GM12878 (cell line): ENCODE results near the gene C4orf33. TPM values are rescaled to one million over a fixed set of nuclear protein-coding genes. Genes with fewer than 3 reads are reported as not detected.

Experiments used
- ATAC-seq: fragments of 200-7000 bp; cut with Tn5 transposase; 3 replicates; pipeline ENCODE4 v1.9.1; 2020; ENCODE audit warnings: mild to moderate bottlenecking, moderate library complexity
- BruUV-seq: library from RNA; stranded (reverse); fragments of 400-500 nt; replicated peaks from 2 replicates; lab custom pipeline; 2021; lab: Mats Ljungman, UMichigan
- CTCF ChIA-PET: fragments of 300-600 bp; sonication (Branson Sonifier 250); formaldehyde crosslinking; extraction: SDS; loops from one replicate; lab custom pipeline; 2021; ENCODE audit warnings: inconsistent platforms; lab: Yijun Ruan, JAX
- POLR2A ChIA-PET: fragments of 350-600 bp; formaldehyde crosslinking; extraction: SDS; loops from one replicate; lab custom pipeline; 2021; ENCODE audit warnings: inconsistent platforms; lab: Charles Lee
- RAD21 ChIA-PET: fragments of 300-600 bp; sonication (Branson Sonifier 250); formaldehyde crosslinking; loops from one replicate; lab custom pipeline; 2023; ENCODE audit warnings: antibody characterized with exemption; ENCODE audit not compliant: unreplicated experiment; lab: Charles Lee
- SMC1A ChIA-PET: fragments of 300-600 bp; sonication (Branson Sonifier 250); formaldehyde crosslinking; loops from one replicate; lab custom pipeline; 2023; ENCODE audit not compliant: unreplicated experiment, uncharacterized antibody; lab: Charles Lee
- DNase-seq: peaks from one replicate; pipeline ENCODE4 v3.0.0-alpha.2; 2011; ENCODE audit warnings: low read depth, low spot score
- FAIRE-seq: peaks from 3 replicates; lab custom pipeline; 2011; peaks lifted over from hg19 to GRCh38; lab: Jason Lieb, UNC
- H2AFZ ChIP-seq: 2 replicates; pipeline ENCODE4 v1.6.0; 2011; ENCODE audit warnings: low read depth, low read length, control low read depth; ENCODE audit not compliant: control insufficient read depth
- H3K27ac ChIP-seq: 2 replicates; pipeline ENCODE4 v1.5.1; 2011; ENCODE audit warnings: control low read depth; ENCODE audit not compliant: control insufficient read depth, insufficient read depth
- H3K27me3 ChIP-seq, 2 experiments: replicated peaks in 1 of 2; 2 replicates each; pipeline versions ENCODE4 v1.6.0 to v1.6.1; 2011; ENCODE audit warnings: low read length in 1 of 2; ENCODE audit not compliant: control insufficient read depth in 2 of 2, insufficient read depth in 2 of 2
- H3K36me3 ChIP-seq, 2 experiments: 2 replicates each; pipeline ENCODE4 v1.5.1; 2011; ENCODE audit warnings: low read length in 1 of 2; ENCODE audit not compliant: control insufficient read depth in 2 of 2, insufficient read depth in 2 of 2
- H3K4me1 ChIP-seq: 2 replicates; pipeline ENCODE4 v1.6.1; 2011; ENCODE audit warnings: mild to moderate bottlenecking, low read length, moderate library complexity, mixed read lengths; ENCODE audit not compliant: control insufficient read depth, insufficient read depth
- H3K4me2 ChIP-seq: 2 replicates; pipeline ENCODE4 v1.6.0; 2011; ENCODE audit warnings: control low read depth; ENCODE audit not compliant: control insufficient read depth, insufficient read depth
- H3K4me3 ChIP-seq: fragments of 200-600 bp; sonication (generic); 2 replicates; pipeline ENCODE4 v1.5.1; 2016
- H3K79me2 ChIP-seq: 2 replicates; pipeline ENCODE4 v1.6.0; 2011; ENCODE audit warnings: low read length; ENCODE audit not compliant: control insufficient read depth, insufficient read depth
- H3K9ac ChIP-seq: 2 replicates; pipeline ENCODE4 v1.8.0; 2011; ENCODE audit warnings: low read length, control low read depth, mixed read lengths; ENCODE audit not compliant: control insufficient read depth, insufficient read depth
- H3K9me3 ChIP-seq: replicated peaks from 3 replicates; pipeline ENCODE4 v1.5.1; 2011; ENCODE audit warnings: mild to moderate bottlenecking, low read length; ENCODE audit not compliant: control insufficient read depth, insufficient read depth
- H4K20me1 ChIP-seq: 2 replicates; pipeline ENCODE4 v1.6.0; 2011; ENCODE audit not compliant: control insufficient read depth, insufficient read depth
- BMI1 ChIP-seq: fragments of 450-650 bp; IDR thresholded peaks from 2 replicates; pipeline ENCODE4 v1.6.1; 2016; ENCODE audit warnings: mild to moderate bottlenecking, moderate library complexity, borderline replicate concordance
- DPF2 ChIP-seq: fragments of 450-650 bp; IDR thresholded peaks from 2 replicates; pipeline ENCODE4 v1.6.1; 2017; ENCODE audit warnings: mild to moderate bottlenecking
- E2F8 ChIP-seq: fragments of 450-650 bp; IDR thresholded peaks from 2 replicates; pipeline ENCODE4 v1.6.1; 2018; ENCODE audit warnings: mild to moderate bottlenecking, low read depth, moderate library complexity; ENCODE audit not compliant: partially characterized antibody
- HSF1 ChIP-seq: fragments of 150-350 bp; IDR thresholded peaks from 2 replicates; pipeline ENCODE4 v1.6.1; 2014; ENCODE audit warnings: mild to moderate bottlenecking, low read depth, low read length
- IRF4 ChIP-seq: IDR thresholded peaks from 2 replicates; pipeline ENCODE4 v1.6.1; 2011; ENCODE audit warnings: low read depth, low read length
- LARP7 ChIP-seq: fragments of 450-650 bp; IDR thresholded peaks from 2 replicates; pipeline ENCODE4 v1.6.1; 2017; ENCODE audit warnings: mild to moderate bottlenecking
- RB1 ChIP-seq: fragments of 450-650 bp; formaldehyde crosslinking; IDR thresholded peaks from 2 replicates; pipeline ENCODE4 v1.6.1; 2017; ENCODE audit warnings: mild to moderate bottlenecking, borderline replicate concordance
- RELA ChIP-seq: fragments of 450-650 bp; IDR thresholded peaks from 2 replicates; pipeline ENCODE4 v1.8.0; 2014; ENCODE audit warnings: borderline replicate concordance; ENCODE audit not compliant: partially characterized antibody
- SMAD1 ChIP-seq: fragments of 450-650 bp; IDR thresholded peaks from 2 replicates; pipeline ENCODE4 v1.6.1; 2018; ENCODE audit warnings: mild to moderate bottlenecking, low read depth; ENCODE audit not compliant: partially characterized antibody
- SMAD5 ChIP-seq: IDR thresholded peaks from 2 replicates; pipeline ENCODE4 v1.6.1; 2016; ENCODE audit warnings: antibody characterized with exemption, low read depth
- SP1 ChIP-seq: IDR thresholded peaks from one replicate; pipeline ENCODE4 v1.6.1; 2011; ENCODE audit warnings: low read depth, low read length
- TBL1XR1 ChIP-seq: IDR thresholded peaks from 2 replicates; pipeline ENCODE4 v1.6.1; 2012; ENCODE audit warnings: low read depth, low read length, improper control_type of control experiment
- USF1 ChIP-seq: IDR thresholded peaks from 2 replicates; pipeline ENCODE4 v1.6.1; 2011; ENCODE audit warnings: borderline replicate concordance, low read depth, mild to moderate bottlenecking, moderate library complexity, mixed read lengths, low read length; ENCODE audit not compliant: insufficient read depth; ENCODE audit errors: extremely low read length
- WRNIP1 ChIP-seq: IDR thresholded peaks from 2 replicates; pipeline ENCODE4 v1.6.1; 2011; ENCODE audit warnings: low read depth, low read length, improper control_type of control experiment, borderline replicate concordance
- ZBED1 ChIP-seq: IDR thresholded peaks from 2 replicates; pipeline ENCODE4 v1.6.1; 2016; ENCODE audit warnings: borderline replicate concordance
- WGBS: methylation state at CpG from one replicate; pipeline ENCODE4 v1.1.6; 2016; ENCODE audit warnings: low lambda C conversion rate; ENCODE audit not compliant: insufficient replicate concordance, insufficient coverage; ENCODE audit errors: missing lambda C conversion rate; 5-methylcytosine and 5-hydroxymethylcytosine counted together
- in situ Hi-C: fragments of 300-500 bp; cut with MboI; formaldehyde crosslinking; loops from 9 replicates; pipeline ENCODE4 v1.14.3; 2018; ENCODE audit warnings: mixed read lengths
- intact Hi-C: fragments of 100-400 bp; cut with micrococcal nuclease; formaldehyde crosslinking; loops from one replicate; pipeline ENCODE4 v1.14.2; 2022; ENCODE audit not compliant: unreplicated experiment
- polyA plus RNA-seq, 11 experiments: library from polyadenylated mRNA; depleted of rRNA in 4 of 11; unstranded in 6 of 11; stranded (reverse) in 5 of 11; fragments of >200 nt; fragmentation: Nextera tagmentation in 4 of 11; fragmentation: Illumina TruSeq in 1 of 11; extraction: Ambion mirVana in 4 of 11; extraction: Trizol in 1 of 11; gene quantifications; 1 replicate in 1 of 11; 2 replicates in 10 of 11; pipeline versions ENCODE4 v1.2.1 to v1.2.3, GENCODE V29; 2011 to 2016; ENCODE audit warnings: inconsistent platforms in 2 of 11, missing spikeins in 2 of 11, low read depth in 1 of 11
- total RNA-seq, 4 experiments: library from RNA; depleted of rRNA in 3 of 4; stranded (reverse); fragments of >200 nt in 3 of 4; fragmentation: Illumina TruSeq in 1 of 4; extraction: Trizol in 1 of 4; gene quantifications; 2 replicates each; pipeline versions ENCODE4 v1.2.1 to v1.2.3, GENCODE V29; 2013 to 2021

Gene C4orf33
- total and polyA plus RNA-seq, 10 of the 15 experiments (the other 5 are each of a cell fraction or from before 2014, with no cell fraction given) = 10.2 to 29.8 (median 20.3) TPM

- POLR2A ChIA-PET = no interaction called here
Observed at GRCh38 chr4:129138810-129139496, 43.0 kb downstream of the C4orf33 start.

More at GRCh38 chr4:129138810-129139496, 43.0 kb downstream of the C4orf33 start:
- SMC1A ChIA-PET = interaction anchor here (0.6 to 1.0 kb wide), 2 partner anchors 10 to 1552 kb away, joined by 3 read pairs; no protein-coding TSS in a partner anchor
- Histone ChIP-seq H3K4me1 (no peaks in the 10 kb centered on the region), H3K27me3 (no peaks in the 10 kb centered on the region), H3K4me3 (no peak overlapping the region), H3K9me3 (no peaks in the 10 kb centered on the region), H2AFZ (no peak overlapping the region), H4K20me1 (no peaks in the 10 kb centered on the region), H3K79me2 (no peaks in the 10 kb centered on the region), H3K4me2 (no peak overlapping the region), H3K27ac (no peak overlapping the region), H3K36me3 (no peaks in the 10 kb centered on the region), H3K9ac (no peak overlapping the region)
- no peak for DNase-seq
- TF ChIP-seq LARP7 (no peak), TBL1XR1 (no peak), RB1 (no peak), WRNIP1 (no peak), ZBED1 (no peak), USF1 (no peak), BMI1 (no peak), DPF2 (no peak), SP1 (no peak), SMAD1 (no peak), HSF1 (no peak), E2F8 (no peak), IRF4 (no peak), SMAD5 (no peak), RELA (no peak)
- 19% methylated on average over 6 of the region's 6 CpGs for WGBS
- FAIRE-seq = no peak
- in situ Hi-C loops (no loop called here), intact Hi-C loops (no loop called here)
- ATAC-seq = no peak
- RAD21 ChIA-PET = no interaction called here
- no TSS peak for BruUV-seq
- CTCF ChIA-PET = no interaction called here
